Measurements from ENCODE around the gene AIFM1. TPM values are rescaled to one million over a fixed set of nuclear protein-coding genes. Genes with fewer than 3 reads are reported as not detected.

The AIFM1 gene
- total RNA-seq, 2 experiments from 2014 or later, result 56.1 to 58.9 TPM

DNA sequence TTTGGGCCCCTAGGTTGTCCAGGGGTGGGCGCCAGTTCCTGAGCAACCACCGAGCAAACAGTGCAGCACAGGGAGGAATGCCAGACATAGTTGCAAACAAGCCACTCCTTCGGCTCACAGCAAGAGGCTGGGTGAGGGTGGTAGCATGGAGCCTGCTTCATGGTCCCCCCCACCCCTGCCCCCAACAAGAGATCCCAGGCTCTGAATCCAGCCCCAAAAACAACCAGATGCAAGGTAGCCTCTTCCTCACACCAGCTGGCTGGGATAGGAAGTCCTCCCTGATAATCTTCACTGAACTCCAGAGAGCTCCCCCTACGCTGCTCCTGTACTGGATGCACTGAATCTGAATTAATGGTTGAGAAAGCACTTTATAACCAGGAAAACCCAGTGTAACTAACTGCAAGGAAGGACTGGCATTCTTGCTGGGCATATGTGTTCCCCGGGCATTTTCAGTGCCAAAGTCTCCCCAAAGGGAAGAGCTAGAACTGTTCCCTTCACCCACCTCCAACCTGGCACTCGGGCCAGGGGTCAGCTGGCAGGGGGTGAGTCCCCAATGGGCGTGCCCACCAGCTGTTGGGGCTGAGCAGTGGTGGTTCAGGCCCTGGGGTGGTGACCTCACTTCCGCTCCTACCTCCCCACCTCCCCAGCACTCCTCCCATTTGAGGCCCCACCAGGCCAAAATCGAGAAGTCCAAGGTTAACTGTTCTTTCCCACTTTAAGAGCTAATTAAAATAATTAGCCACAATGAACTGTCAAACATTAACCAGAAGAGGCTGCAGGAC, 56.8 kb downstream of the AIFM1 start:
- CTCF ChIA-PET, result interaction anchor here (1.3 to 2.1 kb wide), 3 partner anchors 10 to 22 kb away, joined by 5 to 8 read pairs (median 6); no protein-coding TSS in a partner anchor
- POLR2A ChIA-PET, result interaction anchor here (1.1 to 1.3 kb wide), 2 partner anchors 23 to 203 kb away, joined by 3 to 4 read pairs; partner anchors contain the start of gene UTP14A

GRCh38 chrX:130106071-130106470, 59.6 kb downstream of the AIFM1 start:
- CTCF ChIA-PET, result no interaction called here
- POLR2A ChIA-PET, result no interaction called here

DNA sequence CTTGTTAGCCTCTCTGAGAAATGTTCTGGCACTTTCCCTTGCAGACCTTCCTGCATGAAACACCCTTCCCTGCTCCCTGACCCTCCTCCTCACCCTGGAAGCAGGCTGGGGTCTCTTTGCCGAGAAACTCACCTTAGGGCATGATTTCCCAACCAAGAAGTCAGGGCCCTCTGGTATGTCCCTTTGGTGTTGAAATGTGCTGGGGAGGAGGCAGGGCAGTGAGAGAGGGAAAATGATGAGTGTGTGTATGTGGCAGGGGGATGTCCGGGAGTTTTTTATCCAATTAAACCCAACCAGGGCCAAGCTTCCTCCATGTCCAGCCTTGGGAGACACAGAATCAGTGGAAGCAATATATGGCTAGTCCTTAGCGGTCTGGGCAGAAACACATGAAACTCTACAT, 60.4 kb downstream of the AIFM1 start:
- POLR2A ChIA-PET, result interaction anchor here (0.5 to 1.1 kb wide), 2 partner anchors 13 to 66 kb away, joined by 3 to 4 read pairs; no protein-coding TSS in a partner anchor

DNA sequence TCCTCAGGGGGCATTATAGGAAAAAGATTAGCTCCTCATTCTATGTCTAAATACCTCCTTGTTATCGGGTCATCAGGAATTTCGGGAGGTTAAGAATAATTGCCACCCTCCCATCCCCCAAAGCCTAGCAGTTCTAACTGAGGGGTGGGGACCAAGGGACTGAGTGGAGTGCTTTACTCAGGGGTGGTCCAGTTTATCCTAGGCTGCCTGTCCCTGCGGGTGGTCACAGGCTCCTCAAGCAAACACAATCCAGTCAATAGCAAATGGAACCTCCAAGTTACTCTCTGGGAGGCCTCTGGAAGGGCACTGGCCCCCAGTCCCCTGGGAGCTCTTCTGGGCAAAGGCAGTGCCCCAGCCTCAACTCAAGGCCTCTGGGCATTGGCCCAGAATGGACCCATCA, 62.0 kb downstream of the AIFM1 start:
- ChIA-PET CTCF (no interaction called here), POLR2A (no interaction called here)

More for the DNA sequence above, 60.4 kb downstream of the AIFM1 start:
- CTCF ChIA-PET, result no interaction called here

- ChIA-PET CTCF (interaction anchor here (0.9 kb wide), 1 partner anchor 21 kb away, joined by 3 read pairs; no protein-coding TSS in a partner anchor), POLR2A (no interaction called here)
Measured at GRCh38 chrX:130100180-130100579, 65.5 kb downstream of the AIFM1 start.

DNA sequence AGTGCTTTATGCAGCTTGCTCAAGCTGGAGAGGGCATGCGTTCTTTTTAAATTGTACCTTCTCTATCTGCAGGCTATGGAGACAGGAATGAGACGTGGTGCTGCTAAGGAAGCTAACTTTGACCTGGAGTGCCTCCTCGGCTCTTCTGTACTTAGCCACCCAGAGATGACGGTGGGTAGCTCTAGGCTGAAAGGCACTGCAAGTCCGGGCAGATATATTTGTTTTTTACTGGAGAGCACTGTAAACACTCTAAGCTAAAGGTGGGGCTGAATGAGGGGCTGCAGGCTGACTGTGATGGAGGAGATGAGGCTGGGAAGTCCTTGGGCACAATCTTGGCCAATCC, 67.5 kb downstream of the AIFM1 start:
- POLR2A ChIA-PET, result no interaction called here

GRCh38 chrX:130097507-130098209, 68.0 kb downstream of the AIFM1 start:
- ChIA-PET POLR2A (no interaction called here), CTCF (interaction anchor here (0.9 to 2.1 kb wide), 5 partner anchors 11 to 23 kb away, joined by 3 to 5 read pairs (median 4); no protein-coding TSS in a partner anchor)

More for the DNA sequence above, 67.5 kb downstream of the AIFM1 start:
- CTCF ChIA-PET, result interaction anchor here (0.9 to 2.1 kb wide), 5 partner anchors 11 to 23 kb away, joined by 3 to 5 read pairs (median 4); no protein-coding TSS in a partner anchor

GRCh38 chrX:130095249-130096030, 70.2 kb downstream of the AIFM1 start:
- ChIA-PET CTCF (interaction anchor here (0.6 kb wide), 1 partner anchor 12 kb away, joined by 4 read pairs; no protein-coding TSS in a partner anchor), POLR2A (interaction anchor here (0.7 kb wide), 1 partner anchor 9 kb away, joined by 3 read pairs; no protein-coding TSS in a partner anchor)

GRCh38 chrX:130094696-130095095, 70.9 kb downstream of the AIFM1 start:
- ChIA-PET CTCF (interaction anchor here (0.6 kb wide), 1 partner anchor 13 kb away, joined by 4 read pairs; no protein-coding TSS in a partner anchor), POLR2A (interaction anchor here (0.7 kb wide), 2 partner anchors 8 to 38 kb away, joined by 3 read pairs; no protein-coding TSS in a partner anchor)

GRCh38 chrX:130093271-130093670, 72.4 kb downstream of the AIFM1 start:
- ChIA-PET CTCF (no interaction called here), POLR2A (no interaction called here)

GRCh38 chrX:130091980-130092522, 73.6 kb downstream of the AIFM1 start:
- CTCF ChIA-PET, result interaction anchor here (1.0 to 1.2 kb wide), 3 partner anchors 10 to 32 kb away, joined by 3 to 4 read pairs (median 4); no protein-coding TSS in a partner anchor
- POLR2A ChIA-PET, result interaction anchor here (0.6 kb wide), 2 partner anchors 27 to 93 kb away, joined by 3 to 10 read pairs; no protein-coding TSS in a partner anchor

- ChIA-PET POLR2A (no interaction called here), CTCF (no interaction called here)
Measured at GRCh38 chrX:130090364-130090763, 75.3 kb downstream of the AIFM1 start.

DNA sequence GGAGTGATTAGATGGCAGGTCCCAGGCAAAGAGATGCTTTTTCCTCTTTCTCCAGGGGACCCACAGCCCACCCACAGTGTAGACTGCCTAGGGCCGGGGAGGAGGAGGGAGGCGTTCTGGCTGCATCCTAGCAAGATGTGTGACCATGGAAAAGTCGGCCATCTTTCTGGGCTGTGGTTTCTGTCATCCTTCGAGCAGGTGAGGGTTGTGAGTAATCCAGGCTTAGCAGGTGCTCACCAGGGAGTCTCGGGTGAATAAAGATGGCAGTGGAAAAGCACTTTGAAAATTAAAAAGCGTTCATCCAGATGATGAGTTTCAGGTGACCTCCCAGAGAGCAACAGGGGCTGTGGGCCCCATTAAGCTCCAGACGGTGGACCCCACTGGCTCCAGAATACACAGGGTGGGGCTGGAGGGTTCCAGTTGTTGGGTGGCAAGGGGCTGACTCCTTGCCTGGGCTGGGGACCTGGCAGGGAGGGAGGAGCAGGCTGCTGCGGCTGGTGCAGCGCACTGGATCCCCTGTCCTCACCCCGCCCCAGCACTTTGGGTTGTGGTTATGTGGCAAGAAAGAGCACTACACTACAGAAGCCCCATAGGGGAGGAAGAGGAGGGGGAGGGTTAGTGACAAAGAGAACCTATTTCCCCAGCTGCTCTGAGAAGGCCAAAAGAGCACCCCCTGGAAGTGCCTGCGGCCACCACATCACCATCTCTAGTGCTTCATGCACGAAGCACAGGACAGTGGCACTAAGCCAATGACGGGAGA, 79.0 kb downstream of the AIFM1 start:
- CTCF ChIA-PET, result interaction anchor here (1.0 to 1.4 kb wide), 8 partner anchors 9 to 76 kb away, joined by 3 to 8 read pairs (median 4); partner anchors contain the start of gene ELF4
- POLR2A ChIA-PET, result interaction anchor here (0.9 kb wide), 1 partner anchor 8 kb away, joined by 3 read pairs; no protein-coding TSS in a partner anchor

- CTCF ChIA-PET, result interaction anchor here (0.9 to 1.3 kb wide), 5 partner anchors 9 to 36 kb away, joined by 3 to 7 read pairs (median 4); no protein-coding TSS in a partner anchor
- POLR2A ChIA-PET, result interaction anchor here (0.7 to 0.9 kb wide), 2 partner anchors 9 to 23 kb away, joined by 3 to 4 read pairs; no protein-coding TSS in a partner anchor
Measured at GRCh38 chrX:130085551-130086446, 79.8 kb downstream of the AIFM1 start.

GRCh38 chrX:130084631-130085237, 80.9 kb downstream of the AIFM1 start:
- ChIA-PET CTCF (interaction anchor here (0.9 to 1.2 kb wide), 3 partner anchors 35 to 37 kb away, joined by 3 to 4 read pairs (median 4); no protein-coding TSS in a partner anchor), POLR2A (interaction anchor here (0.8 kb wide), 1 partner anchor 26 kb away, joined by 3 read pairs; no protein-coding TSS in a partner anchor)

GRCh38 chrX:130083656-130084382, 81.8 kb downstream of the AIFM1 start:
- POLR2A ChIA-PET, result interaction anchor here (0.8 kb wide), 1 partner anchor 27 kb away, joined by 3 read pairs; no protein-coding TSS in a partner anchor
- CTCF ChIA-PET, result interaction anchor here (1.0 to 1.2 kb wide), 2 partner anchors 36 to 37 kb away, joined by 4 read pairs; no protein-coding TSS in a partner anchor
